ENCODE results near the gene RAI1.

The RAI1 gene

DNA sequence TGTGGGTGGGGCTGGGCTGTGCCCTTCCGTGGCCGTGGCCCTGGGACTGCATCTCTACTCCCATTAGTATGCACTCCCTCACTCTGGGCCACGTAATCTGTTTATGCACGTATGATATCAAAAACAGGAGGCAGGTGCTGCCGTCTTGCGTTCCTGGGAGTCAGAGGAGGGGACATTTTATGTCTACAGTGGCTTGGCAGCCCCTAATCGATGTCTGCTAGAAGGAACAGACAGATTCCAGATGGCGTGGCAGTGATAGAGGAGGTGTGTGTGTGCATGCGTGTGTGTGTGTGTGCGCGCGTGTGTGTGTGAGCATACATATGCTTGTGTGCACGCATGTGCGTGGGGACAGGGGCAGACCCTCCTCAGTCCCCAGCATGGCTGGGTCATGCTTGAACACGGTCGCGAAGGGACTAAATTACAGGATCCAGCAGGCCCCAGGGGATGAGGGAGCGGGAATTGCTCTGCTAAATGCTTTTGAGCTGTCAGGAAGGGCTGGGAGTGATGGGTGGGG lies 110.8 kb downstream of the RAI1 start:
- no peak overlapping the region for H2BK12ac ChIP-seq (ENCODE audit: low read length)
- peak overlapping the region; percentile 86 for H3K23ac ChIP-seq (ENCODE audit: low read depth, low read length, poor library complexity)
- H2AFZ ChIP-seq (ENCODE audit: low read length) = no peak overlapping the region
- H4K91ac ChIP-seq (ENCODE audit: low read depth, low read length, poor library complexity) = no peak overlapping the region
- H2BK15ac ChIP-seq (ENCODE audit: low read length) = no peak overlapping the region
- no peak overlapping the region for H4K8ac ChIP-seq (ENCODE audit: low read depth, low read length)
- no peaks in the 10 kb centered on the region for H3K27me3 ChIP-seq (ENCODE audit: control insufficient read depth in 3 of 3, insufficient read depth in 3 of 3, low read depth in 1 of 3, low read length in 3 of 3)
- peak overlapping the region; percentile 93 for H2AK5ac ChIP-seq (ENCODE audit: low read depth, low read length)
- H2BK120ac ChIP-seq (ENCODE audit: low read depth, low read length) = no peak overlapping the region
- peak overlapping the region; percentile 57 for H3K27ac ChIP-seq (replicated peaks; ENCODE audit: low read length)
- H3K79me1 ChIP-seq (ENCODE audit: low read depth, low read length) = peaks cover 25% of the 10 kb centered on the region
- DNase-seq (ENCODE audit: low spot score) = no peak
- peak overlapping the region; percentile 27 for H2BK5ac ChIP-seq (ENCODE audit: low read length)
- H3K4me2 ChIP-seq (ENCODE audit: insufficient read depth, low read length, poor library complexity, severe bottlenecking) = no peak overlapping the region
- H3K18ac ChIP-seq (ENCODE audit: low read length) = peak overlapping the region; percentile 91
- peaks cover 43 to 44% of the 10 kb centered on the region in 2 donors for H3K4me1 ChIP-seq (ENCODE audit: control insufficient read depth in 2 of 2, insufficient read depth in 1 of 2, low read depth in 1 of 2, low read length in 2 of 2)
- H3K4me3 ChIP-seq (ENCODE audit: low read length in 2 of 2) = no peak overlapping the region
- WGBS, 2 donors (ENCODE audit: extremely low coverage in 2 of 2, insufficient read length in 2 of 2, insufficient replicate concordance in 1 of 2) = no CpG with 5 or more reads among the region's 18 CpGs
- H3K4ac ChIP-seq (ENCODE audit: low read length) = no peak overlapping the region
- peaks cover 35 to 42% of the 10 kb centered on the region in 2 donors for H3K36me3 ChIP-seq (replicated peaks in 1 of 2; ENCODE audit: control insufficient read depth in 2 of 2, insufficient read depth in 2 of 2, low read length in 2 of 2)
- H3K9me3 ChIP-seq (replicated peaks in 1 of 2; ENCODE audit: control insufficient read depth in 2 of 2, insufficient read depth in 1 of 2, low read depth in 1 of 2, low read length in 2 of 2) = no peaks in the 10 kb centered on the region
- peak overlapping the region; percentile 82 for H3K9ac ChIP-seq (ENCODE audit: low read depth, low read length, poor library complexity)
- H3K14ac ChIP-seq (ENCODE audit: low read length) = peak overlapping the region; percentile 94

DNA sequence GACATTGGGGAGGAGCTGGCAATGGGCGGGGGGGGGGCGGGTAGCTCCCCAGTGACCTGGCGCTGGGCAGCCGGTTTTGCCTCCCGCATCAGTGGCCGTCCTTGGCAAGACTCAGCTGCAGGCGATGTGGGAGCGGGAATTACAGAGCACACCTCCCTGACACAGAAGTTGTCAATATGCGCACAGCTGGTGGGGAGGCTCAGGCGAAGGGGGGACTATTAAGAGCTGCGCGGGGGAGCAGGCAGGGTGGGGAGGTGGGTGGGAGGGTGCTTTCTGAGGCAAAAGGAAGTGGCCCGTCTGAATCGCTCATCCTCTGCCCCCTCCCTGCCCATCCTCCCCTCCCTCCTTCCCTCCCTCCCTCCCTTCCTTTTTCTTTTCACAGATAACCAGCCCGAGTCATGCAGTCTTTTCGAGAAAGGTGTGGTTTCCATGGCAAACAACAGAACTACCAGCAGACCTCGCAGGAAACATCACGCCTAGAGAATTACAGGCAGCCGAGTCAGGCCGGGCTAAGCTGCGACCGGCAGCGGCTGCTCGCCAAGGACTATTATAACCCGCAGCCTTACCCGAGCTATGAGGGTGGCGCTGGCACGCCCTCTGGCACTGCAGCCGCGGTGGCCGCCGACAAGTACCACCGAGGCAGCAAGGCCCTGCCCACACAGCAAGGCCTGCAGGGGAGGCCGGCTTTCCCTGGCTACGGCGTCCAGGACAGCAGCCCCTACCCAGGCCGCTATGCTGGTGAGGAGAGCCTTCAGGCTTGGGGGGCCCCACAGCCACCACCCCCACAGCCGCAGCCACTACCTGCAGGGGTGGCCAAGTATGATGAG lies 111.5 kb downstream of the RAI1 start:
- no CpG with 5 or more reads among the region's 38 CpGs for WGBS, 2 donors (ENCODE audit: extremely low coverage in 2 of 2, insufficient read length in 2 of 2, insufficient replicate concordance in 1 of 2)
- peak overlapping the region; percentile 69 for H3K27ac ChIP-seq (replicated peaks; ENCODE audit: low read length)

DNA sequence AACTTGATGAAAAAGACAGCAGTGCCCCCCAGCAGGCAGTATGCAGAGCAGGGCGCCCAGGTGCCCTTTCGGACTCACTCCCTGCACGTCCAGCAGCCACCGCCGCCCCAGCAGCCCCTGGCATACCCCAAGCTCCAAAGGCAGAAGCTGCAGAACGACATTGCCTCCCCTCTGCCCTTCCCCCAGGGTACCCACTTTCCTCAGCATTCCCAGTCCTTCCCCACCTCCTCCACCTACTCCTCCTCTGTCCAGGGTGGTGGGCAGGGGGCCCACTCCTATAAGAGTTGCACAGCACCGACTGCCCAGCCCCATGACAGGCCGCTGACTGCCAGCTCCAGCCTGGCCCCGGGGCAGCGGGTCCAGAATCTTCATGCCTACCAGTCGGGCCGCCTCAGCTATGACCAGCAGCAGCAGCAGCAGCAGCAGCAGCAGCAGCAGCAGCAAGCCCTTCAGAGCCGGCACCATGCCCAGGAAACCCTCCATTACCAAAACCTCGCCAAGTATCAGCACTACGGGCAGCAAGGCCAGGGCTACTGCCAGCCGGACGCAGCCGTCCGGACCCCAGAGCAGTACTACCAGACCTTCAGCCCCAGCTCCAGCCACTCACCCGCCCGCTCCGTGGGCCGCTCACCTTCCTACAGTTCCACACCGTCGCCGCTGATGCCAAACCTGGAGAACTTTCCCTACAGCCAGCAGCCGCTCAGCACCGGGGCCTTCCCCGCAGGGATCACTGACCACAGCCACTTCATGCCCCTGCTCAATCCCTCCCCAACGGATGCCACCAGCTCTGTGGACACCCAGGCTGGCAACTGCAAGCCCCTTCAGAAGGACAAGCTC lies 112.3 kb downstream of the RAI1 start:
- Histone ChIP-seq H3K9ac (ENCODE audit: low read depth, low read length, poor library complexity) (peak overlapping the region; percentile 67), H3K27me3 (ENCODE audit: control insufficient read depth in 3 of 3, insufficient read depth in 3 of 3, low read depth in 1 of 3, low read length in 3 of 3) (no peaks in the 10 kb centered on the region), H2BK120ac (ENCODE audit: low read depth, low read length) (peak overlapping the region; percentile 26), H3K4me2 (ENCODE audit: insufficient read depth, low read length, poor library complexity, severe bottlenecking) (no peak overlapping the region), H3K9me3 (replicated peaks in 1 of 2; ENCODE audit: control insufficient read depth in 2 of 2, insufficient read depth in 1 of 2, low read depth in 1 of 2, low read length in 2 of 2) (no peaks in the 10 kb centered on the region), H3K79me1 (ENCODE audit: low read depth, low read length) (peaks cover 34% of the 10 kb centered on the region), H3K23ac (ENCODE audit: low read depth, low read length, poor library complexity) (peak overlapping the region; percentile 34), H3K4me1 (ENCODE audit: control insufficient read depth in 2 of 2, insufficient read depth in 1 of 2, low read depth in 1 of 2, low read length in 2 of 2) (peaks cover 37 to 40% of the 10 kb centered on the region in 2 donors), H3K4ac (ENCODE audit: low read length) (no peak overlapping the region), H3K18ac (ENCODE audit: low read length) (peak overlapping the region; percentile 95), H3K4me3 (ENCODE audit: low read length in 2 of 2) (no peak overlapping the region), H2AFZ (ENCODE audit: low read length) (no peak overlapping the region), H3K27ac (replicated peaks; ENCODE audit: low read length) (peak overlapping the region; percentile 69), H2BK12ac (ENCODE audit: low read length) (peak overlapping the region; percentile 78), H2AK5ac (ENCODE audit: low read depth, low read length) (peak overlapping the region; percentile 95), H3K36me3 (replicated peaks in 1 of 2; ENCODE audit: control insufficient read depth in 2 of 2, insufficient read depth in 2 of 2, low read length in 2 of 2) (peaks cover 48 to 57% of the 10 kb centered on the region in 2 donors), H3K14ac (ENCODE audit: low read length) (peak overlapping the region; percentile 17), H4K91ac (ENCODE audit: low read depth, low read length, poor library complexity) (no peak overlapping the region), H2BK15ac (ENCODE audit: low read length) (peak overlapping the region; percentile 70), H4K8ac (ENCODE audit: low read depth, low read length) (no peak overlapping the region), H2BK5ac (ENCODE audit: low read length) (no peak overlapping the region)
- no peak for DNase-seq (ENCODE audit: low spot score)
- no CpG with 5 or more reads among the region's 30 CpGs for WGBS, 2 donors (ENCODE audit: extremely low coverage in 2 of 2, insufficient read length in 2 of 2, insufficient replicate concordance in 1 of 2)

More for the DNA sequence above, 111.5 kb downstream of the RAI1 start:
- H3K14ac ChIP-seq (ENCODE audit: low read length) = peak overlapping the region; percentile 17
- peak overlapping the region; percentile 34 for H3K23ac ChIP-seq (ENCODE audit: low read depth, low read length, poor library complexity)
- no peak overlapping the region for H3K4ac ChIP-seq (ENCODE audit: low read length)
- no peak for DNase-seq (ENCODE audit: low spot score)
- H3K36me3 ChIP-seq (replicated peaks in 1 of 2; ENCODE audit: control insufficient read depth in 2 of 2, insufficient read depth in 2 of 2, low read length in 2 of 2) = peaks cover 41 to 48% of the 10 kb centered on the region in 2 donors
- H4K8ac ChIP-seq (ENCODE audit: low read depth, low read length) = no peak overlapping the region
- peak overlapping the region; percentile 48 for H3K4me2 ChIP-seq (ENCODE audit: insufficient read depth, low read length, poor library complexity, severe bottlenecking)
- no peak overlapping the region for H4K91ac ChIP-seq (ENCODE audit: low read depth, low read length, poor library complexity)
- no peaks in the 10 kb centered on the region for H3K9me3 ChIP-seq (replicated peaks in 1 of 2; ENCODE audit: control insufficient read depth in 2 of 2, insufficient read depth in 1 of 2, low read depth in 1 of 2, low read length in 2 of 2)
- H2BK120ac ChIP-seq (ENCODE audit: low read depth, low read length) = peak overlapping the region; percentile 26
- H2AFZ ChIP-seq (ENCODE audit: low read length) = no peak overlapping the region
- peak overlapping the region; percentile 95 for H2AK5ac ChIP-seq (ENCODE audit: low read depth, low read length)
- H2BK15ac ChIP-seq (ENCODE audit: low read length) = peak overlapping the region; percentile 70
- H2BK12ac ChIP-seq (ENCODE audit: low read length) = peak overlapping the region; percentile 76
- peaks cover 30% of the 10 kb centered on the region for H3K79me1 ChIP-seq (ENCODE audit: low read depth, low read length)
- no peaks in the 10 kb centered on the region for H3K27me3 ChIP-seq (ENCODE audit: control insufficient read depth in 3 of 3, insufficient read depth in 3 of 3, low read depth in 1 of 3, low read length in 3 of 3)
- H3K18ac ChIP-seq (ENCODE audit: low read length) = peak overlapping the region; percentile 95
- H3K9ac ChIP-seq (ENCODE audit: low read depth, low read length, poor library complexity) = no peak overlapping the region
- no peak overlapping the region for H3K4me3 ChIP-seq (ENCODE audit: low read length in 2 of 2)
- no peak overlapping the region for H2BK5ac ChIP-seq (ENCODE audit: low read length)
- H3K4me1 ChIP-seq (ENCODE audit: control insufficient read depth in 2 of 2, insufficient read depth in 1 of 2, low read depth in 1 of 2, low read length in 2 of 2) = peaks cover 38 to 40% of the 10 kb centered on the region in 2 donors

All from neuronal stem cell (in vitro differentiated cells).